NCI-H2196 treated with DMSO at 0.1 percent for 48 hours (cell line): ENCODE results near the gene LPIN3.
"Not testable (repeated sequence)": the region's sequence is repeated elsewhere in the genome, so short reads cannot be mapped to it uniquely, and the experiment has no call there.

Experiments
- DNase-seq: peaks from one replicate; lab custom pipeline; 2025; ENCODE audit not compliant: unreplicated experiment; lab: John Stamatoyannopoulos, UW

Gene LPIN3

DNA sequence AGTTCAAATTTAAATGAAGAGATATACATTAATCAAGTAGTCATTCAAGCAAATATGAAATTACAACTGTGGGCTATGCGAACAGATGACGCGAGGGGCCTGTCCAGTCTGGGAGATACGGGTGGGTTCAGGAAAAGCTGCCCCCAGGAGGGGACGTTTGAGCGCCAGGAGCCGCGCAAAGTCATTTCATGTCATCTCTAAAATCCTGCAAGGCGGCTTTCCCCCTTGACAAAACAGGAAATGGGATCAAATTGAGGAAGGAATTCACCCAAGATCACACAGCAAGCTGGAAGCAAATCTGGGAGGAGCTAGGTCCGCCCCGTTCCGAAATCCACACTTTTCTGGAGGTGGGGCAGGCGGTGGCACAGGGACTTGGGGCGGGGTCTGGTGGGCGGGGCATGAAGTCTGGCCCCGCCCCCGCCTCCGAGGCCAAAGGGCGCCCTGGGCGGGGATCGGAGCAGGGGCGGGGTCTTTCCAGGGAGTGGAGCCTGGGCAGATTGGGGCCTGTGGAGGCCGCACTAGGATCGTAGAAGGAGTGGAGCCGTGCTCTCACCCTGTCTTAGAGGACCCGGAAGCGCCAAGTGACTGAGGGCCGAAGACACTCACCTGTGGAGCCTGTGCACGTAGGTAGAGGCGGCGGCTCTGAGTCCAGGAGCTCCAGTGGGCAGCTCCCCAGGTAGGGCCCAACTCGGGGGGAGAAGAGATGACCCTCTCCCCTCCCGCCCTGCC, at the start of gene LPIN3:
LPIN3 (plus strand) TSS at position 495 of the 729 bp plus-strand sequence. CDS start 4,983 bp downstream, outside the sequence.
- DNase-seq, result peak; percentile 86

DNA sequence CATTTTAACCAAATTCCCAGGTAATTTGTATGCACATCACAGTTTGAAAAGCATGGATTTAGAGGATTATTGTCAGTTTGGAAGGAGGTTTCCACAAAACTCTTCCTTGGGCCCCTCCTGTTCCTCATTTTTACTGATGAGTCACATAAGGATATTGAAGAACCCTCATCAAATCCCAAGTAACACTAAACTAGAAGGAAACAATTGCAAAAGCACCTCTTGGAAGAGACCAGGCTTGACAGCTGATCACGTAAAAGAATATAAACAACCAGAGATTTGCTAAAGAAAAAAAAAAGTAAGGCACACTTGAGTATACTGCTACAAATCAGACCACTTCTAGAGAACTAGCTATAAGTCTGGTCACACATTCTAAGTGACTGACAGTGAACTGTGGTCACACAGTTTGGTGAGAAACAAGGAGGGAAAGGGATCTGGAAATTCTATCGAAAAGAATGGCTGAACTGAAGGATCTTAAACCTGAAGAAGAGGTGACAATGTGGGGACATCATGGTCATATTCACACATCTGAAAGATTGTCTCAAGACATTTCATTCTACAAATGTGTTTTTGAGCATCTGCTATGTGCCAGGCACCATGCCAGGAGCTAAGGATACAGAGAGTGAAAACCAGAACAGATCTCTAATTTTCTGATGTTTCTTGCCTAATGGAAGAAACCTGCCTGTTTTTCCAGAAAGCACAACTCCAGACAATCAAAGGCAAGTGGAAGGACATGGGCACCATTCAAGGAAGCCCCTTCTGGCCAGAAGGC, 47.2 kb upstream of the LPIN3 start:
- DNase-seq, result no peak

DNA sequence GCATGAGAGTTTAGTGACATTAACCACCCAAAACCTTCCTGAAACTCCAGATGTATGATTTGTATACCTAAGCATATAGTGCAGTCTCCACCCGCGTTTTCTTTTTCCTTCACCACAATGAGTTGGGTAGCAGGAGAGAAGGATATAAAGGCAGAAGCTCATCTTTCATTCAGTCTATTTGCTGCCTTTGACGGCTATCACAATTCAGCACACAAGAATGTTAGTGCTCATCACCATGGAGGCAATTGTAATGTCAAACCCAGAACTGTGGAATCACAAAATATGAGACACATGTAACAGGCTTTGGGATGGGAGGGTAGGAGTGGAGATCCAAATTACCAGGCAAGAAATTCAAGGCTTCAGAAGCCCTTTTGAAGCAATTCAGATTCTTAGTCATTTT, 40.7 kb upstream of the LPIN3 start:
- no peak for DNase-seq

DNA sequence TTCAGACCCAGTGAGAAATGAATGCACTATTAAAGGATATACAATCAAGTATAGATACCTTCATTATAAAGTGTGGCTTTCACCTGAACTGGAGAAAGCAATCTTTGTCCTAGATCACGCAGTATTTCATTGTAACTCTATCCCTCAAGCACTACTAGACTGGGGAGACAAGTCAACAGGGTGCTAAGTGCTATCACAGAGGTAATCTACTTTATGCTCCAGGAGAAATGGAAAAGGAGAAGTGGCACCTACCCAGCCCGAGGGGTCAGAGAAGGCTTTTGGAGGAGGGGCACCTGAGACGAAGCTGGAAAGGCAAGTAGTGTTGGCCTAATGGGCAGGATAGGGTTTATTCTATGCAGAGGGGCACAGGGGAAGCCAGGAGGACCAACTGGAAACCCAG, 40.2 kb upstream of the LPIN3 start:
- no peak for DNase-seq

GRCh38 chr20:41300886-41301285, 39.7 kb upstream of the LPIN3 start:
- no peak for DNase-seq

- DNase-seq, result no peak
These were observed 36.6 kb upstream of the LPIN3 start for GRCh38 chr20:41304002-41304401.

GRCh38 chr20:41304424-41305079, 36.1 kb upstream of the LPIN3 start:
- DNase-seq, result no peak

DNA sequence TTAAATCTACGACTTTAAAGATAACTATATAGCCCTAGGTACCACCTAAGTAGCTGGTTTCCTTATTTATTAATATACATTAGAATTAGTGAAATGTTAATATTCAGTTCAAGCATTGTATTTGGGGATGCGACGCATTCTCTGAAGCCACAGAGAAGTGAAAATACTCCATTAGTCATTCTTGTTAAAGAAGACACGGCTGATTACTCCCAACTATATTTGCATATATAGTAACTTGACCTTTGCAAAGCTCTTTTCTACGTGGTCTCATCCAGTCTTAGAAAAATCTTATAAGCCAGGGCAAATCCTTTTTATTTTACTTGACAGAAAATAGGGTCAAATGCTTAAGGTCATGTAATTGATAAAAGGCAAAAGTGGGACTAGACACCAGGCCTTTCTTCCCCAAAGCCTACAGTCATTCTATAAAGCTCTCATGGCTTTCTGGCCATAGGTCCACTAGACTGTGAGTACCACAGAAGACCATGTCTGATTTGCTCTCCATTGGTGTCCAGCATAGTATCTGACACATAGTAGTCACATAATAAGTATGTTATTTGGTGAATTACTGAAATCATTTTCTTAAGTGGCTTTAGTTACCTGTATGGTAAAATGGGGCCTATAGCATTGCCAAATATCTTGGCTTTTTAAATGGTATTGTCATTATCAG, 34.4 kb upstream of the LPIN3 start:
- no peak for DNase-seq

- no peak for DNase-seq
These were observed 33.6 kb upstream of the LPIN3 start for GRCh38 chr20:41307021-41307420.

DNA sequence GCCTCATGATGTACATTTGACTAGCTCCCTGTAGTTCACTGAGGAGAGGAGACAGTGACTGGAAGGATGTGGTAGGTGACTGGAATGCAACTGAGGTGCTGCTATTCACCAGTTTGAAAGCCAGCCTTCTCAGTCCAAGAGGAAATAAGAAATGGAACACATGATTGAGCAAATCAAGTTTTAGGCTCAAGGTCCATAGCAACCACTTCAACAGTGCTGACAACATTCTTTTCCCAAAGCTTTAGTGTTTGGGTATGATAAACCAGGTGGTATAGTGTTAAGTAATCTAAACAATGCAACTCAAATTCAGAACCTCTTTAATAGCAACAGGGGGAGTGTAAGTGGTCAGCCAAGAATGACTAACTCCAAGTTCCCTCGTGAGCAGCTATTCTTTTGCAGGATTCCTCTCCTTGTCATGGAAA, 32.3 kb upstream of the LPIN3 start:
- no peak for DNase-seq

DNA sequence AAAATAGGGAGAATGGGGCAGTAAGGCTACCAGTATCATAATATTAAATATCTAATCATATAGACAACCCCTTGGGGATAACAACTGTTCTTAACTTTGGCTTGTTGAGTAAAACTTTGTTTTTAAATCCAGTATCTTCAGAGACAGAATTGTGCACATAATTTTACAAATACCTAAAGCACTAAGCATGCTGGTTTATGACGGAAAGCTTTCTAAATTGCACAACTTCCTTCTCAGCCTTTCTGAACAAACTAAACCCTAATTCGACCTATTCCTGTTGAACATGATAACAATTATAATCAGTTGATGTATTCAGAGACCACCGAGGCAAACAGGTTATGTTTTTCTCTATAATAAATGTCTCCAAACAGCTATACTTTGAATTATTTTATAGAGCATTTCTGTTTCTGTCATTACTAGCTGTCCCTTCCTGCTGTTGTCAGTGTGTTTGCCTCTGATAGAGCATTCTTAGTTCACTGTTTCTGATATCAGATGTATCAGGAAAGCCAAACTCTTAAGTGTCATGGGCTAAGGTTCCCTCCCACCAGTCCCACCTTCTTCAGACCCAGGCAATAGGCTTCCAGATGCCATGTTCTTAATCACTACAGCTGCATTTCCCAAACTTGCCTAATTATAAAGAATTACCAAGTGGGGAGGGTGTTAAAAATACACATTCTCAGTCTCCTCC, 31.8 kb upstream of the LPIN3 start:
- no peak for DNase-seq

DNA sequence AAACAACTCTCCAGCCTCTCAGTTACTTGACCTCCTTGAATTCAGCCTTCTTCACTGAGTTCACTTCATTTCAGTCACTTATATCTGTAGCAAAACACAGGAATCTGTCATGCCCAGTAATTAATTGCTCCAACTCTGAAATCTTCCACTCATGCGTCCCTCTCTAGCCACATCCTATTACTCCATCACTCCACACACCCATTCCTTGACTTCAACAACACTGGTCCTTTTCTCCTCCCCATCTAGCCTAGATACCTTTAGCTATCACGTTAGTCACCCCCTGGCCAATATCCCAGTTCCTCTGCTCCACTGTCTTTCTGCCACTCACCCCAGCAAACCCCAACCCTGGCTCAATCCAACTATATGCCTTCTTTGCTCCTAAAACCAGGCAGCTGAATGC, 30.8 kb upstream of the LPIN3 start:
- DNase-seq, result no peak

DNA sequence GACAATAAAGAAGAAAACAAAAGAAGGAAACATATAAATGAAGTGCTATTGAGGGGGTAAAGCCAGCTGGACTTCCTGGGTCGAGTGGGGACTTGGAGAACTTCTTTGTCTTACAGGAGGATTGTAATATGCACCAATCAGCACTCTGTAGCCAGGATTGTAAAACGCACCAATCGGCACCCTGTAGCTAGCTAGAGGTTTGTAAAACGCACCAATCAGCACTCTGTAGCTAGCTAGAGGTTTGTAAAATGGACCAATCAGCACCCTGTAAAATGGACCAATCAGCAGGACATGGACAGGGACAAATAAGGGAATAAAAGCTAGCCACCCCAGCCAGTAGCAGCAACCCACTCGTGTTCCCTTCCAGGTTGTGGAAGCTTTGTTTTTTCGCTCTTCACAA, 28.6 kb upstream of the LPIN3 start:
- DNase-seq, result not testable (repeated sequence)

- no peak for DNase-seq
These were observed 26.2 kb upstream of the LPIN3 start for GRCh38 chr20:41314386-41314785.

DNA sequence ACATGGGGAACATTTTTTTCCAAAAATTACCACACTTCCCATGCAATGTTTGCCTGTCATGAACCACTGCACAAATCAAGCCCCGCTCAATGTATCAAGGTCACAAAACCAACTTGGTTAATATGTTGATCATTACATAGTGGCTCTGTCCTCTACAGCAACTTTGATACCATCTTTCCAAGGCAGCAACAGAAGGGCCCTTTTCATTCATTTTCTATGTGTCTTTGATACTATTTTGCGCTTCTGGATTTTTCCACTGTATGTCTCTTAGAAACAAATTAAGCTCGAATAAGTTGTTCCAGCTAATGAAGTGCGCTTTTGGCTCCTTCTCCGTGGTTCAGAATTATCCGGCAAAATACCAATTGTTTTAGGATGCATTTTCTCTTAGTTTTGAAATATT, 24.6 kb upstream of the LPIN3 start:
- no peak for DNase-seq

DNA sequence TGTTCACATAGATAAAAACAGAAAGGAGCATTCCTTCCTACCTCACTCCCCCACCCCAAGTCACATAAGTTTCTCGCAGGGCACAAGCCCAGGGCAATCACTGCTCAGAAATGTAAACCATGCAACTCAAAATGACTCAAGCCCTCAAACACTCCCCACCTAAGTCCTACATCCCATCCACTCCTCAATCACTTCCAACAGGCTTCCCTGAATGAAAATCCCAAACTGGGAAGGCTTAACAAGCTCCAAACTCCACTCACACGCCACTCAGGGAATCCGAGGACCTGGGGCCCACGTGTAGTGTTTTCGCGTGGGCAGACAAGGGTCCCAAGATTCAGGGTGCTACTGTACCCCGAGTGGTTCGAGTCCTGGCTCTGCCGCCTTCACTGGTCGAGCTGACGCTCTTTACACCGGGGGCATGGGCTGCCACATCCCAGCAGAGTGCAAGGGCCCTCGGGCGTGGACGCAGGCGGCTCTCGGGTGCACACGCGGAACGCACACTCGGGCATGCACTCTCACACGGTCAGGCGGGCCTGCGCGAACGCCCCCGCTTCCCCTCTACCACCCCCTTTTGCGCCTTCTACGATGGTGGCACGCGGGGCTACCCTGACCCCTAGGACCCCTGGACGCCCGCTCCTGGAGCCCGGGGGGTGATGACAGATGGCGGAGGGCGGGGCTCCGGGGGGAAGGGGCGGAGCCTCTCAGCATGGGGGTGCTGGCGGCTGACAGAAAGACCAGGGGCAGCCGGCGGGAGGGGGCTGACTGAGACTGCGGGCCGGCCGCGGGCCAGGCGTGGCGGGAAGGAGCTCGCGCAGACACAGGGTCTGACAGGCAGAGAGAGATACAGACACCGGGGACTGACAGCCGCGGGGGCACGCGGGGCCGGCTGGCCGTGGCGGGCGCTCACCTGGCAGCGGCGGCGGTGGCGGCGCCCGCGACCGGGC, 23.7 kb upstream of the LPIN3 start:
- peak; percentile 8 for DNase-seq

- peak; percentile 93 for DNase-seq
These were observed 22.9 kb upstream of the LPIN3 start, which contains the start of gene ZHX3 for GRCh38 chr20:41317546-41318270. Gene ZHX3, minus strand, starts transcription at chr20:41317731. Its CDS starts 112,815 bp downstream, at chr20:41204916.

- no peak for DNase-seq
These were observed 22.4 kb upstream of the LPIN3 start for GRCh38 chr20:41318271-41318649.

GRCh38 chr20:41320441-41320840, 20.2 kb upstream of the LPIN3 start:
- DNase-seq, result no peak
